Hepatocyte (in vitro differentiated cells): ENCODE results near the gene KIAA0753. TPM values are rescaled to one million over a fixed set of nuclear protein-coding genes. Genes with fewer than 3 reads are reported as not detected.

Experiments used
- DNase-seq: peaks from one replicate; pipeline ENCODE4 v3.0.0-alpha.2; 2016; ENCODE audit warnings: low spot score
- H2AFZ ChIP-seq: fragments of 200-600 bp; sonication (generic); 2 replicates; pipeline ENCODE4 v1.6.0; 2016; ENCODE audit warnings: antibody characterized with exemption, mild to moderate bottlenecking
- H3K27ac ChIP-seq: fragments of 200-600 bp; sonication (generic); 2 replicates; pipeline ENCODE4 v1.5.1; 2016; ENCODE audit warnings: mild to moderate bottlenecking
- H3K27me3 ChIP-seq: fragments of 200-600 bp; sonication (generic); 2 replicates; pipeline ENCODE4 v1.6.1; 2016
- H3K36me3 ChIP-seq: fragments of 200-600 bp; sonication (generic); replicated peaks from 2 replicates; pipeline ENCODE4 v1.5.1; 2016; ENCODE audit warnings: low read depth; ENCODE audit not compliant: insufficient read depth
- H3K4me1 ChIP-seq: fragments of 200-600 bp; sonication (generic); 2 replicates; pipeline ENCODE4 v1.5.1; 2016; ENCODE audit warnings: mild to moderate bottlenecking, moderate library complexity; ENCODE audit not compliant: insufficient read depth
- H3K4me2 ChIP-seq: fragments of 200-600 bp; sonication (generic); 2 replicates; pipeline ENCODE4 v1.6.0; 2016
- H3K4me3 ChIP-seq: fragments of 200-600 bp; sonication (generic); 2 replicates; pipeline ENCODE4 v1.5.1; 2016; ENCODE audit warnings: mild to moderate bottlenecking
- H3K79me2 ChIP-seq: fragments of 200-600 bp; sonication (generic); 2 replicates; pipeline ENCODE4 v1.6.0; 2017; ENCODE audit warnings: mild to moderate bottlenecking
- H3K9me2 ChIP-seq: fragments of 200-600 bp; sonication (generic); replicated peaks from 2 replicates; pipeline ENCODE4 v1.6.0; 2017; ENCODE audit warnings: mild to moderate bottlenecking; ENCODE audit not compliant: insufficient read depth
- H3K9me3 ChIP-seq: fragments of 200-600 bp; sonication (generic); 2 replicates; pipeline ENCODE4 v1.5.1; 2016; ENCODE audit warnings: low read depth, mild to moderate bottlenecking
- H4K20me1 ChIP-seq: fragments of 200-600 bp; sonication (generic); 2 replicates; pipeline ENCODE4 v1.6.0; 2016; ENCODE audit warnings: mild to moderate bottlenecking; ENCODE audit not compliant: insufficient read depth, poor library complexity, severe bottlenecking
- EZH2 ChIP-seq: fragments of 200-600 bp; sonication (generic); IDR thresholded peaks from 2 replicates; pipeline ENCODE4 v1.6.1; 2016; ENCODE audit warnings: antibody characterized with exemption, mild to moderate bottlenecking, borderline replicate concordance
- EZH2phosphoT487 ChIP-seq: fragments of 200-600 bp; sonication (generic); IDR thresholded peaks from one replicate; pipeline ENCODE4 v1.6.1; 2018; ENCODE audit warnings: antibody characterized with exemption, mild to moderate bottlenecking, low read depth, moderate library complexity; ENCODE audit not compliant: unreplicated experiment, severe bottlenecking
- WGBS: methylation state at CpG from one replicate; pipeline ENCODE4 v1.1.6; 2016; ENCODE audit warnings: low lambda C conversion rate; ENCODE audit errors: missing lambda C conversion rate; 5-methylcytosine and 5-hydroxymethylcytosine counted together
- polyA plus RNA-seq: library from polyadenylated mRNA; unstranded; fragments of >200 nt; fragmentation: Nextera tagmentation; extraction: Ambion mirVana; gene quantifications from 2 replicates; pipeline ENCODE4 v1.2.1, GENCODE V29; 2016
- total RNA-seq: library from RNA; depleted of rRNA; stranded (reverse); fragments of >200 nt; gene quantifications from 2 replicates; pipeline ENCODE4 v1.2.3, GENCODE V29; 2014
- TF ChIP-seq, protein P1 (sequence below): fragments of 200-600 bp; sonication (generic); IDR thresholded peaks from 2 replicates; pipeline ENCODE4 v1.5.1; 2016; ENCODE audit warnings: antibody characterized with exemption, mild to moderate bottlenecking; ENCODE audit not compliant: poor library complexity

KIAA0753 gene
- total and polyA plus RNA-seq, 2 experiments from 2014 or later, result 6.0 to 12.0 TPM

DNA sequence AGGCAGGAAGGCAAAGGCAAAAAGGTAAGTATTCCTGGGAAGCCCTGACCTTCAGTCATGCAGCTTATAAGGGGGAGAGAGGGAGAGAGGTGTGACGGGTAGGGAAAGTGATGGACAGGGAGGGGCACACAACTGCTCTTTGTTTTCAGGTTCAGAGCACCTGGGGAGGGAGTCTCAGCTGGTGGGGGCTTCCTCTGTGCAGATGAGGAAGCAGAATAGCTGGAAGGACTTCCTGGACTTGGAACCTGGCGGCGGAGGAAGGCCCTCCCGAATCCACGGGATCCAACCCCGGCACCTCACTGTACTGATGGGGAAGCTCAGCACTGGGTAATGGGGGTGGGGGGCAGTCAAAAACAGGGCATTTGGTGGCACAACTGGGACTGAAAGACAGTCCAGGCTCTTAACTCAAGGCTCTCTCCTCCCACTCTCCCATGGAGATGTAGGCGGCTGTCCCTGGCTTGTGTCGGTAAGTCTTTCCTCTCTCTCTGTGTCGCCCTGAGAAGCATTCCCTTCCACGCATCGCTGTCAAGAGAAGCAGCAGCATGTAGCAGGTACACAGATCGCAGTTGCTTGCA is 72.2 kb downstream of the KIAA0753 start:
- Histone ChIP-seq H3K79me2 (no peaks in the 10 kb centered on the region), H3K4me2 (no peak overlapping the region), H3K4me1 (peaks cover 21% of the 10 kb centered on the region), H3K27me3 (no peaks in the 10 kb centered on the region), H2AFZ (no peak overlapping the region), H3K4me3 (no peak overlapping the region), H3K9me3 (no peaks in the 10 kb centered on the region), H4K20me1 (no peaks in the 10 kb centered on the region), H3K9me2 (no peaks in the 10 kb centered on the region), H3K36me3 (no peaks in the 10 kb centered on the region), H3K27ac (peak overlapping the region; percentile 23)
- WGBS, result 89% methylated on average over 12 of the region's 12 CpGs
- TF ChIP-seq EZH2phosphoT487, result no peak
- no peak for DNase-seq

DNA sequence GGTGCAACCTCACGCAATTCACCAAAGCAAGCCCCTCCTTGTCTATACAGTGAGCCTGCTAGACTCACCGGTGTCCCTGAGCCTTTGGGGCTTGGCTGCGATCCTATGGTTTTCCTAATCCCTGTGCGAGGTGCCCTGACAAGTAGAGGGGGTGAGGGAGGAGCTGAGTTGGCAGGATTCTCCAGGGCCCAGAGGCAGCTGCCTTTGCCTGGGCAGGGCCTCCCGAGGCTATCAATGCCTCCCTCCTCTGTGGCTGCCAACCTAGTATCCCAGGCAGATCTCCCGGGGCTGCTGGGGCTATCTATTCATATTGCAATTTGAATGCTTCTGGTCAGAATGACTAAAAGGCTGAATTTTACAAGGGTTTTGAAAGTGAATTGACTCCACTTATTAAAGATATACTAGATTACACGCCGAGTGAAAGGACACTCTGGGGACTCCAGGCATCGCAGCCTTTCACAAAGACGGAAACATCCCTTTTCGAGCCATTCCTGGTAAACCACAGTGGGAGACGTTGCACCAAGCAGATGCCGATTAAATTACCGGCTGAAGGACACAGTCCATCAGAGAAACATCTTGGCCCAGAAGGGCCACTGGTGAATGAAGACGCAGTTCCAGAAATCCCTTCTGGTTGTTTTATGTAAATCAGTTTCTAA is 72.9 kb downstream of the KIAA0753 start:
- Histone ChIP-seq H3K9me2 (no peaks in the 10 kb centered on the region), H3K4me1 (peaks cover 21% of the 10 kb centered on the region), H3K79me2 (no peaks in the 10 kb centered on the region), H3K27me3 (no peaks in the 10 kb centered on the region), H3K27ac (peak overlapping the region; percentile 23), H3K36me3 (no peaks in the 10 kb centered on the region), H3K9me3 (no peaks in the 10 kb centered on the region), H4K20me1 (no peaks in the 10 kb centered on the region), H2AFZ (no peak overlapping the region), H3K4me3 (no peak overlapping the region), H3K4me2 (peak overlapping the region; percentile 18)
- no peak for TF ChIP-seq EZH2
- TF ChIP-seq EZH2phosphoT487, result no peak
- TF ChIP-seq, protein P1, sequence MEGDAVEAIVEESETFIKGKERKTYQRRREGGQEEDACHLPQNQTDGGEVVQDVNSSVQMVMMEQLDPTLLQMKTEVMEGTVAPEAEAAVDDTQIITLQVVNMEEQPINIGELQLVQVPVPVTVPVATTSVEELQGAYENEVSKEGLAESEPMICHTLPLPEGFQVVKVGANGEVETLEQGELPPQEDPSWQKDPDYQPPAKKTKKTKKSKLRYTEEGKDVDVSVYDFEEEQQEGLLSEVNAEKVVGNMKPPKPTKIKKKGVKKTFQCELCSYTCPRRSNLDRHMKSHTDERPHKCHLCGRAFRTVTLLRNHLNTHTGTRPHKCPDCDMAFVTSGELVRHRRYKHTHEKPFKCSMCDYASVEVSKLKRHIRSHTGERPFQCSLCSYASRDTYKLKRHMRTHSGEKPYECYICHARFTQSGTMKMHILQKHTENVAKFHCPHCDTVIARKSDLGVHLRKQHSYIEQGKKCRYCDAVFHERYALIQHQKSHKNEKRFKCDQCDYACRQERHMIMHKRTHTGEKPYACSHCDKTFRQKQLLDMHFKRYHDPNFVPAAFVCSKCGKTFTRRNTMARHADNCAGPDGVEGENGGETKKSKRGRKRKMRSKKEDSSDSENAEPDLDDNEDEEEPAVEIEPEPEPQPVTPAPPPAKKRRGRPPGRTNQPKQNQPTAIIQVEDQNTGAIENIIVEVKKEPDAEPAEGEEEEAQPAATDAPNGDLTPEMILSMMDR, result no peak
- no peak for DNase-seq
- WGBS, result 52% methylated on average over 15 of the region's 15 CpGs

DNA sequence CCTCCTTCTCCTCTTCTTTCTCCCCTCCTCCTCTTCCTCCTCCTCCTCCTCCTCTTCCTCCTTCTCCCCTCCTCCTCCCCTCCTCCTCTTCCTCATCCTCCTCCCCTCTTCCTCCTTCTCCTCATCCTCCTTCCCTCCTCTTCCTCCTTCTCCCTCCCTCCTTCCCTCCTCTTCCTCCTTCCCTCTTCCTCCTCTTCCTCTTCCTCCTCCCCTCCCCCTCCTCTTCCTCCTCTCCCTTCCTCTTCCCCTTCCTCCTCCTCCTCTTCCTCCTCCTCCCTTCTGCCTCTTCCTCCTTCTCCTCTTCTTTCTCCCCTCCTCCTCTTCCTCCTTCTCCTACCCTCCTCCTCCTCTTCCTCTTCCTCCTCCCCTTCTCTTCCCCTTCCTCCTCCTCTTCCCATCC is 79.1 kb downstream of the KIAA0753 start:
- Histone ChIP-seq H3K9me2 (no peaks in the 10 kb centered on the region), H4K20me1 (no peaks in the 10 kb centered on the region), H2AFZ (no peak overlapping the region), H3K4me1 (no peaks in the 10 kb centered on the region), H3K9me3 (no peaks in the 10 kb centered on the region), H3K27me3 (peaks cover 8% of the 10 kb centered on the region), H3K79me2 (no peaks in the 10 kb centered on the region), H3K36me3 (no peaks in the 10 kb centered on the region), H3K4me3 (no peak overlapping the region), H3K27ac (no peak overlapping the region), H3K4me2 (no peak overlapping the region)
- TF ChIP-seq, protein P1, result no peak
- TF ChIP-seq EZH2phosphoT487 (no peak), EZH2 (no peak)
- DNase-seq, result no peak

DNA sequence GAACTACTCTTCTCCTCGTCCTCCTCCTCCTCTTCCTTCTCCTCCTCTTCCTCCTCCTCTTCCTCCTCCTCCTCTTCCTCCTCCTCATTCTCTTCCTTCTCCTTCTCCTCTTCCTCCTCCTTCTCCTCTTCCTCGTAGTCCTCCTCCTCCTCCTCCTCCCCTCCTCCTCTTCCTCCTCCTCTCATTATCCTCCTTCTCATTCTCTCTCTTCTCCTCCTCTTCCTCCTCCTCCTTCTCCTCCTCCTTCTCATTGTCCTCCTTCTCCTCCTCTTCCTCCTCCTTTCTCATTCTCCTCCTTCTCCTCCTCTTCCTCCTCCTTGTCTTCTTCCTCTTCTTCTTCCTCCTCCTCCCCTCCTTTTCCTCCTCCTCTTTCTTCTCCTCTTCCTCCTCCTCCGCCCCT is 80.0 kb downstream of the KIAA0753 start:
- H3K4me2 ChIP-seq, result no peak overlapping the region
- TF ChIP-seq, protein P1, result no peak
- TF ChIP-seq EZH2phosphoT487 (no peak), EZH2 (no peak)
- H3K9me2 ChIP-seq, result no peaks in the 10 kb centered on the region
- peaks cover 6% of the 10 kb centered on the region for H3K4me1 ChIP-seq
- DNase-seq, result no peak
- no peak overlapping the region for H3K4me3 ChIP-seq
- no peaks in the 10 kb centered on the region for H4K20me1 ChIP-seq
- no peak overlapping the region for H2AFZ ChIP-seq
- no peaks in the 10 kb centered on the region for H3K36me3 ChIP-seq
- WGBS, result 67% methylated on average over 1 of the region's 3 CpGs
- no peak overlapping the region for H3K27ac ChIP-seq
- H3K27me3 ChIP-seq, result peaks cover 15% of the 10 kb centered on the region
- no peaks in the 10 kb centered on the region for H3K9me3 ChIP-seq
- H3K79me2 ChIP-seq, result no peaks in the 10 kb centered on the region
